Esophagus squamous epithelium (tissue), 5 donors: ENCODE data around the gene HOXC13. TPM values are rescaled to one million over a fixed set of nuclear protein-coding genes. Genes with fewer than 3 reads are reported as not detected.

Source experiments
- DNase-seq: peaks from one replicate; lab custom pipeline; 2025; lab: John Stamatoyannopoulos, UW
- H3K27ac ChIP-seq, 4 donors: fragments of 200-600 bp; sonication (generic); one replicate each; pipeline ENCODE4 v1.5.1; 2016 to 2019; ENCODE audit warnings: mild to moderate bottlenecking in 1 of 4
- H3K27me3 ChIP-seq, 4 donors: fragments of 200-600 bp; sonication (generic); 1 replicate in 3 of 4; 2 replicates in 1 of 4; pipeline versions ENCODE4 v1.5.1 to v1.6.0; 2017 to 2021; ENCODE audit warnings: antibody characterized with exemption in 1 of 4
- H3K36me3 ChIP-seq, 3 donors: fragments of 200-600 bp; sonication (generic); one replicate each; pipeline ENCODE4 v1.5.1; 2016 to 2019
- H3K4me1 ChIP-seq, 3 donors: fragments of 200-600 bp; sonication (generic); one replicate each; pipeline ENCODE4 v1.5.1; 2017 to 2019
- H3K4me3 ChIP-seq, 4 donors: fragments of 200-600 bp; sonication (generic); 1 replicate in 3 of 4; 2 replicates in 1 of 4; pipeline ENCODE4 v1.5.1; 2016 to 2019; ENCODE audit warnings: mild to moderate bottlenecking in 2 of 4, moderate library complexity in 1 of 4
- H3K9me3 ChIP-seq, 3 donors: fragments of 200-600 bp; sonication (generic); one replicate each; pipeline ENCODE4 v1.5.1; 2016 to 2019
- CTCF ChIP-seq, 6 experiments: fragments of 450-650 bp in 4 of 6; fragments of 200-600 bp in 2 of 6; sonication (generic) in 2 of 6; IDR thresholded peaks; one replicate each; pipeline ENCODE4 v1.5.1; 2016 to 2019; ENCODE audit warnings: antibody characterized with exemption in 6 of 6, mild to moderate bottlenecking in 4 of 6, moderate library complexity in 4 of 6
- POLR2A ChIP-seq, 4 donors: fragments of 450-650 bp; IDR thresholded peaks; one replicate each; pipeline ENCODE4 v1.6.1; 2017; ENCODE audit warnings: antibody characterized with exemption in 4 of 4, mild to moderate bottlenecking in 4 of 4, moderate library complexity in 3 of 4
- WGBS, 2 donors: methylation state at CpG; one replicate each; pipeline ENCODE4 v1.1.5; 2018; 5-methylcytosine and 5-hydroxymethylcytosine counted together
- intact Hi-C: fragments of 100-400 bp; cut with DNase I; formaldehyde crosslinking; loops from one replicate; pipeline ENCODE4 v1.15.0; 2022
- total RNA-seq, 4 donors: library from RNA; depleted of rRNA; stranded (reverse); fragments of >200 nt; gene quantifications; one replicate each; pipeline ENCODE4 v1.1.0, GENCODE V29; 2016
- donor health status: DM: yes; HTN: yes; CAD: no.

HOXC13 gene
- total RNA-seq, 4 donors from 2014 or later: 0.83 TPM; not detected in 3

- WGBS, 2 donors: 30 to 40% methylated on average over 15 to 18 of the region's 24 CpGs
- no peak overlapping the region for H3K4me3 ChIP-seq
- H3K9me3 ChIP-seq: no peaks in the 10 kb centered on the region
- peaks cover 4 to 34% (median 13%) of the 10 kb centered on the region in 3 donors for H3K4me1 ChIP-seq
- peaks cover 34 to 100% (median 89%) of the 10 kb centered on the region in 4 donors for H3K27me3 ChIP-seq
- TF ChIP-seq POLR2A (IDR thresholded peaks at IDR 0.05) (no peak), CTCF (IDR thresholded peaks at IDR 0.05) (no peak)
- DNase-seq: no peak
- no peak overlapping the region for H3K27ac ChIP-seq
- intact Hi-C loops: no loop called here
- no peaks in the 10 kb centered on the region for H3K36me3 ChIP-seq
Observed at GRCh38 chr12:53968214-53969127, 29.8 kb downstream of the HOXC13 start.

- H3K36me3 ChIP-seq: no peaks in the 10 kb centered on the region
- H3K9me3 ChIP-seq: no peaks in the 10 kb centered on the region
- intact Hi-C loops: no loop called here
- H3K27ac ChIP-seq: no peak overlapping the region
- TF ChIP-seq POLR2A (IDR thresholded peaks at IDR 0.05) (no peak), CTCF (IDR thresholded peaks at IDR 0.05) (no peak)
- WGBS, 2 donors: 27 to 44% methylated on average over 6 to 9 of the region's 12 CpGs
- DNase-seq: no peak
- peaks cover 16 to 36% (median 21%) of the 10 kb centered on the region in 3 donors for H3K4me1 ChIP-seq
- H3K4me3 ChIP-seq: no peak overlapping the region
- peaks cover 32 to 100% (median 87%) of the 10 kb centered on the region in 4 donors for H3K27me3 ChIP-seq
Observed at GRCh38 chr12:53969588-53970259, 31.1 kb downstream of the HOXC13 start.

- no peaks in the 10 kb centered on the region for H3K9me3 ChIP-seq
Observed at GRCh38 chr12:53970451-53970850, 31.8 kb downstream of the HOXC13 start.

GRCh38 chr12:53971129-53971528, 32.5 kb downstream of the HOXC13 start:
- 78 to 83% methylated on average over 3 of the region's 3 CpGs for WGBS, 2 donors
- Histone ChIP-seq H3K4me3 (no peak overlapping the region), H3K36me3 (no peaks in the 10 kb centered on the region), H3K9me3 (no peaks in the 10 kb centered on the region), H3K27me3 (peaks cover 25 to 100% (median 87%) of the 10 kb centered on the region in 4 donors), H3K27ac (no peak overlapping the region), H3K4me1 (peaks cover 20 to 35% (median 25%) of the 10 kb centered on the region in 3 donors)
- no peak for DNase-seq
- TF ChIP-seq CTCF (IDR thresholded peaks at IDR 0.05): no peak
- TF ChIP-seq POLR2A (IDR thresholded peaks at IDR 0.05): no peak
- intact Hi-C loops: no loop called here

More at GRCh38 chr12:53970451-53970850, 31.8 kb downstream of the HOXC13 start:
- no peak for DNase-seq
- no peak for TF ChIP-seq CTCF (IDR thresholded peaks at IDR 0.05)
- TF ChIP-seq POLR2A (IDR thresholded peaks at IDR 0.05): no peak
- Histone ChIP-seq H3K4me1 (peaks cover 20 to 40% (median 28%) of the 10 kb centered on the region in 3 donors), H3K27ac (no peak overlapping the region), H3K27me3 (peaks cover 31 to 100% (median 87%) of the 10 kb centered on the region in 4 donors), H3K4me3 (no peak overlapping the region), H3K36me3 (no peaks in the 10 kb centered on the region)
- WGBS, 2 donors: 38 to 39% methylated on average over 4 of the region's 4 CpGs
- intact Hi-C loops: no loop called here
